SK-N-SH treated with all-trans-retinoic acid at 6 μM for 48 hours (cell line): ENCODE measurements around the gene LAPTM5.

Source experiments
- ATAC-seq: fragments of 200-7000 bp; cut with Tn5 transposase; 3 replicates; pipeline ENCODE4 v1.9.1; 2020; ENCODE audit warnings: mild to moderate bottlenecking, moderate library complexity
- ARNTL ChIP-seq: fragments of 450-650 bp; formaldehyde crosslinking; IDR thresholded peaks from 2 replicates; pipeline ENCODE4 v1.5.0; 2020; ENCODE audit warnings: low read depth, mild to moderate bottlenecking, moderate library complexity, borderline replicate concordance
- BACH2 ChIP-seq: fragments of 250-450 bp; sonication (Bioruptor Pico); IDR thresholded peaks from 2 replicates; pipeline ENCODE4 v1.9.0; 2021; ENCODE audit warnings: mild to moderate bottlenecking, borderline replicate concordance
- CREB5 ChIP-seq: fragments of 250-450 bp; sonication (Bioruptor Pico); IDR thresholded peaks from 2 replicates; pipeline ENCODE4 v1.5.1; 2020; ENCODE audit warnings: low read depth, mild to moderate bottlenecking, moderate library complexity
- CSDC2 ChIP-seq: fragments of 250-450 bp; sonication (Bioruptor Pico); IDR thresholded peaks from 2 replicates; pipeline ENCODE4 v1.5.0; 2020; ENCODE audit warnings: mild to moderate bottlenecking, moderate library complexity
- GLIS3 ChIP-seq: fragments of 250-450 bp; sonication (Bioruptor Pico); IDR thresholded peaks from 2 replicates; pipeline ENCODE4 v1.5.0; 2020; ENCODE audit warnings: mild to moderate bottlenecking, moderate library complexity
- ISL1 ChIP-seq: fragments of 250-450 bp; sonication (Bioruptor Pico); IDR thresholded peaks from 2 replicates; pipeline ENCODE4 v2.1.2; 2022; ENCODE audit warnings: mild to moderate bottlenecking, moderate library complexity
- OSR1 ChIP-seq: fragments of 250-450 bp; sonication (Bioruptor Pico); IDR thresholded peaks from 2 replicates; pipeline ENCODE4 v1.8.0; 2022; ENCODE audit warnings: moderate library complexity, mild to moderate bottlenecking, inconsistent platforms
- POU6F1 ChIP-seq: fragments of 250-450 bp; sonication (Bioruptor Pico); IDR thresholded peaks from 2 replicates; pipeline ENCODE4 v1.8.0; 2021; ENCODE audit warnings: low read depth, mild to moderate bottlenecking, moderate library complexity, borderline replicate concordance
- PPARA ChIP-seq: fragments of 250-450 bp; sonication (Bioruptor Pico); IDR thresholded peaks from 2 replicates; pipeline ENCODE4 v1.5.0; 2020; ENCODE audit warnings: mild to moderate bottlenecking, borderline replicate concordance
- RARB ChIP-seq: fragments of 250-450 bp; sonication (Bioruptor Pico); IDR thresholded peaks from 2 replicates; pipeline ENCODE4 v1.8.0; 2021; ENCODE audit warnings: mild to moderate bottlenecking, moderate library complexity
- SNAI2 ChIP-seq: fragments of 250-450 bp; sonication (Bioruptor Pico); IDR thresholded peaks from 2 replicates; pipeline ENCODE4 v1.5.0; 2020; ENCODE audit warnings: mild to moderate bottlenecking, moderate library complexity
- TCF4 ChIP-seq: fragments of 250-450 bp; sonication (Bioruptor Pico); IDR thresholded peaks from 2 replicates; pipeline ENCODE4 v1.8.0; 2021; ENCODE audit warnings: mild to moderate bottlenecking, moderate library complexity, borderline replicate concordance
- TSHZ2 ChIP-seq: fragments of 250-450 bp; sonication (Bioruptor Pico); IDR thresholded peaks from 2 replicates; pipeline ENCODE4 v1.5.0; 2020; ENCODE audit warnings: mild to moderate bottlenecking, moderate library complexity
- ZC3H10 ChIP-seq: fragments of 250-450 bp; sonication (Bioruptor Pico); IDR thresholded peaks from 2 replicates; pipeline ENCODE4 v1.5.1; 2021; ENCODE audit warnings: mild to moderate bottlenecking, moderate library complexity
- ZFP3 ChIP-seq: fragments of 250-450 bp; sonication (Bioruptor Pico); IDR thresholded peaks from 2 replicates; pipeline ENCODE4 v1.5.0; 2020; ENCODE audit warnings: mild to moderate bottlenecking, moderate library complexity
- ZFP30 ChIP-seq: fragments of 450-650 bp; formaldehyde crosslinking; IDR thresholded peaks from 2 replicates; pipeline ENCODE4 v1.5.0; 2022; ENCODE audit warnings: mild to moderate bottlenecking, moderate library complexity
- ZNF565 ChIP-seq: fragments of 450-650 bp; formaldehyde crosslinking; conservative IDR thresholded peaks from 2 replicates; pipeline ENCODE4 v1.5.0; 2020; ENCODE audit warnings: low read depth, mild to moderate bottlenecking, moderate library complexity
- ZNF70 ChIP-seq: fragments of 450-650 bp; formaldehyde crosslinking; IDR thresholded peaks from 2 replicates; pipeline ENCODE4 v1.5.0; 2020; ENCODE audit warnings: mild to moderate bottlenecking, moderate library complexity
- ZNF8 ChIP-seq: fragments of 450-650 bp; formaldehyde crosslinking; IDR thresholded peaks from 2 replicates; pipeline ENCODE4 v1.5.0; 2020; ENCODE audit warnings: mild to moderate bottlenecking, moderate library complexity

LAPTM5 gene

GRCh38 chr1:30733493-30733892 is 24.1 kb downstream of the LAPTM5 start:
- ATAC-seq = no peak
- no peak for TF ChIP-seq ZNF8 (CRISPR knock-in tag)
- TF ChIP-seq ISL1 (CRISPR knock-in tag) = no peak
- TF ChIP-seq, all 23 proteins: peak for 0

- ATAC-seq = no peak
- TF ChIP-seq TCF4 (CRISPR knock-in tag) = no peak
- no peak for TF ChIP-seq ZC3H10 (CRISPR knock-in tag)
- no peak for TF ChIP-seq POU6F1 (CRISPR knock-in tag)
- TF ChIP-seq TSHZ2 (CRISPR knock-in tag) = no peak
- no peak for TF ChIP-seq ISL1 (CRISPR knock-in tag)
- no peak for TF ChIP-seq ARNTL
- TF ChIP-seq GLIS3 (CRISPR knock-in tag) = no peak
- no peak for TF ChIP-seq SNAI2 (CRISPR knock-in tag)
- TF ChIP-seq BACH2 (CRISPR knock-in tag) = no peak
Measured at GRCh38 chr1:30732277-30732996, 25.1 kb downstream of the LAPTM5 start.

- TF ChIP-seq CSDC2 (CRISPR knock-in tag) = no peak
- no peak for TF ChIP-seq ZNF565 (CRISPR knock-in tag)
- TF ChIP-seq ZFP30 (CRISPR knock-in tag) = no peak
- TF ChIP-seq TCF4 (CRISPR knock-in tag) = no peak
- TF ChIP-seq BACH2 (CRISPR knock-in tag) = no peak
- no peak for TF ChIP-seq SNAI2 (CRISPR knock-in tag)
- no peak for TF ChIP-seq ZFP3 (CRISPR knock-in tag)
- no peak for TF ChIP-seq POU6F1 (CRISPR knock-in tag)
- TF ChIP-seq OSR1 (CRISPR knock-in tag) = no peak
- TF ChIP-seq PPARA (CRISPR knock-in tag) = no peak
- no peak for TF ChIP-seq RARB (CRISPR knock-in tag)
- no peak for TF ChIP-seq ZC3H10 (CRISPR knock-in tag)
- no peak for TF ChIP-seq GLIS3 (CRISPR knock-in tag)
- TF ChIP-seq ZNF70 (CRISPR knock-in tag) = no peak
- TF ChIP-seq ARNTL = no peak
- no peak for TF ChIP-seq ISL1 (CRISPR knock-in tag)
- no peak for TF ChIP-seq CREB5 (CRISPR knock-in tag)
- no peak for TF ChIP-seq TSHZ2 (CRISPR knock-in tag)
- TF ChIP-seq, all 23 proteins: peak for 0
- ATAC-seq = no peak
Measured at GRCh38 chr1:30731806-30732276, 25.7 kb downstream of the LAPTM5 start.
